CD14-positive monocyte (primary cell): ENCODE data around the gene ICA1L. TPM values are rescaled to one million over a fixed set of nuclear protein-coding genes. Genes with fewer than 3 reads are reported as not detected.

Experiments used
- DNase-seq, 3 donors: peaks; one replicate each; pipeline ENCODE4 v3.0.0-alpha.2; 2011 to 2022
- H2AFZ ChIP-seq: 2 replicates; pipeline ENCODE4 v1.6.0; 2012; ENCODE audit warnings: mild to moderate bottlenecking, low read depth, low read length, inconsistent platforms; ENCODE audit not compliant: insufficient read depth, poor library complexity, severe bottlenecking
- H3K27ac ChIP-seq, 2 donors: 1 replicate in 1 of 2; 2 replicates in 1 of 2; pipeline ENCODE4 v1.5.1; 2012 to 2013; ENCODE audit warnings: low read length in 2 of 2, control low read depth in 1 of 2, inconsistent platforms in 1 of 2, low read depth in 1 of 2, mild to moderate bottlenecking in 1 of 2
- H3K27me3 ChIP-seq, 2 donors: one replicate each; pipeline versions ENCODE4 v1.6.0 to v1.6.1; 2011 to 2013; ENCODE audit warnings: low read length in 2 of 2; ENCODE audit not compliant: control insufficient read depth in 2 of 2, insufficient read depth in 2 of 2
- H3K36me3 ChIP-seq, 2 donors: replicated peaks in 1 of 2; 1 replicate in 1 of 2; 2 replicates in 1 of 2; pipeline versions ENCODE4 v1.5.1 to v1.6.1; 2012 to 2013; ENCODE audit warnings: low read length in 2 of 2, control low read depth in 1 of 2, inconsistent platforms in 1 of 2, mild to moderate bottlenecking in 1 of 2; ENCODE audit not compliant: insufficient read depth in 2 of 2, control insufficient read depth in 1 of 2
- H3K4me1 ChIP-seq, 2 donors: 1 replicate in 1 of 2; 2 replicates in 1 of 2; pipeline versions ENCODE4 v1.5.1 to v1.6.1; 2012 to 2013; ENCODE audit warnings: low read length in 2 of 2, control low read depth in 1 of 2, inconsistent platforms in 1 of 2, mild to moderate bottlenecking in 1 of 2, moderate library complexity in 1 of 2; ENCODE audit not compliant: insufficient read depth in 2 of 2, control insufficient read depth in 1 of 2
- H3K4me2 ChIP-seq: replicated peaks from 2 replicates; pipeline ENCODE3; 2012; ENCODE audit warnings: low read length, moderate library complexity, mild to moderate bottlenecking; ENCODE audit not compliant: poor library complexity, severe bottlenecking; ENCODE audit errors: extremely low read depth
- H3K4me3 ChIP-seq, 3 experiments: fragments of 200-600 bp in 1 of 3; sonication (generic) in 1 of 3; replicated peaks in 1 of 3; 1 replicate in 2 of 3; 2 replicates in 1 of 3; pipeline ENCODE4 v1.5.1; 2011 to 2013; ENCODE audit warnings: low read length in 3 of 3, mild to moderate bottlenecking in 3 of 3, control low read depth in 2 of 3, low read depth in 2 of 3, inconsistent platforms in 1 of 3, moderate library complexity in 1 of 3
- H3K79me2 ChIP-seq: 2 replicates; pipeline ENCODE4 v1.6.0; 2012; ENCODE audit warnings: mild to moderate bottlenecking, control low read depth, inconsistent platforms, low read length, moderate library complexity; ENCODE audit not compliant: insufficient read depth
- H3K9ac ChIP-seq: 2 replicates; pipeline ENCODE4 v1.6.0; 2017; ENCODE audit warnings: low read length, mild to moderate bottlenecking; ENCODE audit not compliant: insufficient read depth, poor library complexity, severe bottlenecking
- H3K9me3 ChIP-seq, 2 donors: replicated peaks in 1 of 2; 1 replicate in 1 of 2; 2 replicates in 1 of 2; pipeline versions ENCODE4 v1.5.1 to v1.6.1; 2012 to 2013; ENCODE audit warnings: low read length in 2 of 2, control low read depth in 1 of 2; ENCODE audit not compliant: control insufficient read depth in 1 of 2, insufficient read depth in 1 of 2
- H4K20me1 ChIP-seq: 2 replicates; pipeline ENCODE4 v1.6.0; 2012; ENCODE audit warnings: mild to moderate bottlenecking, low read length, control low read depth, moderate library complexity; ENCODE audit not compliant: insufficient read depth
- H3K27ac Mint-ChIP-seq, 7 donors: one replicate each; pipeline ENCODE4 v1.8.0; 2020; ENCODE audit warnings: mild to moderate bottlenecking in 7 of 7, mixed read lengths in 7 of 7, moderate library complexity in 6 of 7, inconsistent platforms in 2 of 7
- H3K27me3 Mint-ChIP-seq, 3 donors: one replicate each; pipeline ENCODE4 v1.8.0; 2021 to 2022; ENCODE audit warnings: low read depth in 3 of 3, mild to moderate bottlenecking in 3 of 3, mixed read lengths in 3 of 3, moderate library complexity in 3 of 3, inconsistent platforms in 1 of 3
- H3K36me3 Mint-ChIP-seq, 2 donors: one replicate each; pipeline ENCODE4 v1.8.0; 2020; ENCODE audit warnings: mixed read lengths in 2 of 2, inconsistent platforms in 1 of 2, mild to moderate bottlenecking in 1 of 2
- H3K4me1 Mint-ChIP-seq: one replicate; pipeline ENCODE4 v1.8.0; 2020; ENCODE audit warnings: mild to moderate bottlenecking, mixed read lengths
- H3K4me3 Mint-ChIP-seq, 2 donors: one replicate each; pipeline ENCODE4 v1.8.0; 2020; ENCODE audit warnings: mild to moderate bottlenecking in 2 of 2, mixed read lengths in 2 of 2, moderate library complexity in 1 of 2
- H3K9me3 Mint-ChIP-seq, 7 donors: one replicate each; pipeline ENCODE4 v1.8.0; 2020 to 2022; ENCODE audit warnings: mixed read lengths in 7 of 7, mild to moderate bottlenecking in 6 of 7, moderate library complexity in 6 of 7, inconsistent platforms in 2 of 7
- WGBS: methylation state at CpG from one replicate; pipeline ENCODE4 v1.1.5; 2013; ENCODE audit warnings: missing lambda C conversion rate; ENCODE audit not compliant: insufficient coverage; 5-methylcytosine and 5-hydroxymethylcytosine counted together
- intact Hi-C, 2 donors: fragments of 100-400 bp; cut with micrococcal nuclease; formaldehyde crosslinking; loops; one replicate each; pipeline versions ENCODE4 v1.15.0 to v1.15.1; 2023
- polyA plus RNA-seq, 3 donors: library from polyadenylated mRNA; depleted of rRNA in 1 of 3; unstranded in 2 of 3; stranded (reverse) in 1 of 3; fragments of 300-500 nt in 2 of 3; fragments of >200 nt in 1 of 3; fragmentation: Illumina TruSeq in 2 of 3; gene quantifications; 1 replicate in 2 of 3; 2 replicates in 1 of 3; pipeline ENCODE4 v1.2.3, GENCODE V29; 2012 to 2021
- TF ChIP-seq, protein P1 (sequence below): fragments of 200-600 bp; IDR thresholded peaks from one replicate; pipeline ENCODE4 v1.8.0; 2022; ENCODE audit warnings: antibody characterized with exemption, mild to moderate bottlenecking

The ICA1L gene
- polyA plus RNA-seq, 3 donors, result 0.17 to 0.85 (median 0.57) TPM

DNA sequence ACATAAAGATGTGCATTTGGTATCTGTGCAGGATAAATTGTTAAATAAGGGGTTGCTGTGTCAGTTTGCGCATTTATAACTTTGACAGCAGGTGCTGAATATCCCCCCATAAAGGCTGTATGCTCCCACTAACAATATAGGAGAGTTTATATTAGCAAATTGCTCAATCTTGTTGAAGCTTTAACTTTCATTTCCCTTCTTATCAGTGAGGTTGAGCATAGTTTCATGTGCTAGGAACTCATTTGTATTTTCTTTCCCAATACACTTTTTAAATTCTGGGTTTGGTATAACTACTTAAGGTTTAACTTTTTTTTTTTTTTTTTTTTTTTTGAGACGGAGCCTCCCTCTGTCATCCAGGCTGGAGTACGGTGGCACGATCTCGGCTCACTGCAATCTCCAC lies 147.8 kb downstream of the ICA1L start:
- intact Hi-C loops, result no loop called here
- Mint-ChIP-seq H3K36me3 (peaks cover 21 to 27% of the 10 kb centered on the region in 2 donors), H3K27ac (peak overlapping the region in 3 of 7 donors; percentile 6 to 71 (median 22)), H3K9me3 (peaks cover 0 to under 1% (median 0%) of the 10 kb centered on the region in 7 donors), H3K4me1 (peaks cover 16% of the 10 kb centered on the region), H3K27me3 (no peaks in the 10 kb centered on the region), H3K4me3 (no peak overlapping the region)
- no peaks in the 10 kb centered on the region for H3K27me3 ChIP-seq
- whole genome bisulfite sequencing, result no CpG with 5 or more reads among the region's 5 CpGs
- H3K4me1 ChIP-seq, result peaks cover 0 to 13% of the 10 kb centered on the region in 2 donors
- no peak overlapping the region for H3K9ac ChIP-seq
- H3K36me3 ChIP-seq, result peaks cover 10 to 26% of the 10 kb centered on the region in 2 donors
- H3K4me3 ChIP-seq, result no peak overlapping the region
- H3K4me2 ChIP-seq, result no peak overlapping the region
- DNase-seq, result no peak
- peaks cover 21% of the 10 kb centered on the region for H4K20me1 ChIP-seq
- H2AFZ ChIP-seq, result no peak overlapping the region
- H3K27ac ChIP-seq, result peak overlapping the region in 1 of 2 donors; percentile 36
- TF ChIP-seq, protein P1, sequence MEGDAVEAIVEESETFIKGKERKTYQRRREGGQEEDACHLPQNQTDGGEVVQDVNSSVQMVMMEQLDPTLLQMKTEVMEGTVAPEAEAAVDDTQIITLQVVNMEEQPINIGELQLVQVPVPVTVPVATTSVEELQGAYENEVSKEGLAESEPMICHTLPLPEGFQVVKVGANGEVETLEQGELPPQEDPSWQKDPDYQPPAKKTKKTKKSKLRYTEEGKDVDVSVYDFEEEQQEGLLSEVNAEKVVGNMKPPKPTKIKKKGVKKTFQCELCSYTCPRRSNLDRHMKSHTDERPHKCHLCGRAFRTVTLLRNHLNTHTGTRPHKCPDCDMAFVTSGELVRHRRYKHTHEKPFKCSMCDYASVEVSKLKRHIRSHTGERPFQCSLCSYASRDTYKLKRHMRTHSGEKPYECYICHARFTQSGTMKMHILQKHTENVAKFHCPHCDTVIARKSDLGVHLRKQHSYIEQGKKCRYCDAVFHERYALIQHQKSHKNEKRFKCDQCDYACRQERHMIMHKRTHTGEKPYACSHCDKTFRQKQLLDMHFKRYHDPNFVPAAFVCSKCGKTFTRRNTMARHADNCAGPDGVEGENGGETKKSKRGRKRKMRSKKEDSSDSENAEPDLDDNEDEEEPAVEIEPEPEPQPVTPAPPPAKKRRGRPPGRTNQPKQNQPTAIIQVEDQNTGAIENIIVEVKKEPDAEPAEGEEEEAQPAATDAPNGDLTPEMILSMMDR, result no peak
- no peaks in the 10 kb centered on the region for H3K79me2 ChIP-seq
- H3K9me3 ChIP-seq, result no peaks in the 10 kb centered on the region

Other genes with a start within 250 kb of the ICA1L start
- 1 to 10 TPM; 4.6 to 5.5 (median 4.6) TPM for gene FAM117B, start 236.8 kb downstream of the ICA1L start, polyA plus RNA-seq
- gene WDR12, start 39.9 kb upstream of the ICA1L start, polyA plus RNA-seq, result 10 to 100 TPM in 1 of 3 donors, 1 to 10 TPM in 2; 4.1 to 14.6 (median 6.5) TPM
- gene CARF, start 40.5 kb upstream of the ICA1L start, polyA plus RNA-seq, result 1 to 10 TPM; 1.1 to 4.6 (median 2.8) TPM
- gene NBEAL1, start 143.1 kb upstream of the ICA1L start, polyA plus RNA-seq, result 1 to 10 TPM; 2.5 to 5.3 (median 4.4) TPM